ENCODE results near the gene TRPM2. TPM values are rescaled to one million over a fixed set of nuclear protein-coding genes. Genes with fewer than 3 reads are reported as not detected.

TRPM2 gene
- total and polyA plus RNA-seq, 2 of the 8 experiments (the other 6 are each of a cell fraction or from before 2014, with no cell fraction given) = 0.27 to 0.28 TPM

DNA sequence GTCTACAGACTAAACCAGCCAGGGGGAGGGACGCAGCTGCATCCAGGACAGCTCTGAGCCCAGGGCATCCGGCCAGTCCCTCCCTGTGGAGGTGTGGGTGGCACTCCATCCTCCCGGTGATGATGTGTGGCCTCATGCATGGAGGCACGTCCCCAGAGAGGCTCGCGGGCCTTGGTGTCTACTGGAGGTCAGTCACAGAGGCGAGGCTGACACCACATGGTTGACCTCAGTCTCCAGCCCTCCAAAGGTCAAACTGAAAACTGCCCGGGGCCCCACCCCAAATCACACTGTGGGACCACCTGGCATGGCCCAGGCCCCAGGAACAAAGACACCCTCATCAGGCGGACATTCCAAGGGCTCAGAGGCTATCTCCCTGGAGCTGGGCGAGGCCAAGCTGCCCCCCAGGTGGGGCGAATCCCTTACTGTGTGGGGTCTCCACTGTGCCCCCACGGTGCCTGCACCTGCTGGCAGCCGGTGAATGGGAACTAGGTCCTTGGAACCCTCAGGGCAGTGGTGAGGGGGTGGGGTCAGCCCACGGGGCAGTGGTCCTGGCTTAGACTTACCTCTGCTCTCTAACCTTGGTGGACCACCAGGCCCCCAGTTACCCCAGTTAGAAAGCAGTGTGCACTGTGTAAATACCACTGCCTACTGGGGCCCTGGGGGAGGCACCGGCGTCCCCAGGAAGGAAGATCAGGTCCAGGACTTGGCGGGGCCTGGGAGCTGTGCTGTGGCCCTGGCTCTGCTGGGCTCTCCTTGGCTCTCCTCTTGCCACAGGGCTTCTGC, 49.1 kb downstream of the TRPM2 start:
- H3K56ac ChIP-seq (replicated peaks; ENCODE audit: insufficient read length, low read depth, low read length) = no peak overlapping the region
- H3K79me1 ChIP-seq (ENCODE audit: low read depth, low read length) = no peaks in the 10 kb centered on the region
- no peak overlapping the region for H3K23ac ChIP-seq (ENCODE audit: insufficient read length)
- no peak for FAIRE-seq
- TF ChIP-seq TEAD4 (IDR thresholded peaks at IDR 0.05; ENCODE audit: low read depth, low read length) (no peak), KDM1A (IDR thresholded peaks at IDR 0.05; ENCODE audit: borderline replicate concordance, low read length) (no peak), RFX5 (IDR thresholded peaks at IDR 0.05; ENCODE audit: borderline replicate concordance, low read depth, low read length) (no peak), ZNF274 (IDR thresholded peaks at IDR 0.05; ENCODE audit: borderline replicate concordance, extremely low read depth, low read length) (no peak)
- H4K5ac ChIP-seq (ENCODE audit: insufficient read length, low read depth, low read length) = no peak overlapping the region
- no peak overlapping the region for H2BK120ac ChIP-seq (replicated peaks; ENCODE audit: low read depth, low read length)
- H3K79me2 ChIP-seq (ENCODE audit: control insufficient read depth in 1 of 2, insufficient read depth in 2 of 2, low read length in 2 of 2) = no peaks in the 10 kb centered on the region; a peak in 1 of 4 replicates
- no peaks in the 10 kb centered on the region; a peak in 1 of 8 replicates for H3K36me3 ChIP-seq (ENCODE audit: control insufficient read depth in 2 of 4, insufficient read depth in 4 of 4, low read length in 3 of 4)
- CTCF ChIA-PET (ENCODE audit: partially characterized antibody) = no interaction called here
- H2BK15ac ChIP-seq (ENCODE audit: low read length) = no peak overlapping the region
- peaks cover 0 to 2% of the 10 kb centered on the region in 2 experiments for H4K20me1 ChIP-seq (replicated peaks in 1 of 2; ENCODE audit: control insufficient read depth in 1 of 2, insufficient read depth in 2 of 2, low read length in 2 of 2)
- no peak overlapping the region for H2BK12ac ChIP-seq (ENCODE audit: low read depth, low read length)
- no peak overlapping the region for H3K14ac ChIP-seq (ENCODE audit: insufficient read length)
- no peaks in the 10 kb centered on the region for H3K23me2 ChIP-seq (ENCODE audit: low read depth, low read length)
- WGBS, 2 experiments (ENCODE audit: extremely low coverage in 1 of 2, insufficient coverage in 1 of 2, insufficient read length in 1 of 2, insufficient replicate concordance in 2 of 2, low coverage in 1 of 2, low lambda C conversion rate in 2 of 2, missing lambda C conversion rate in 1 of 2) = 84% methylated on average over 17 of the region's 17 CpGs; no CpG with 5 or more reads in 1 of the 2 experiments
- no peak overlapping the region for H3K4ac ChIP-seq (replicated peaks; ENCODE audit: insufficient read length, low read depth, low read length)
- H2BK5ac ChIP-seq (ENCODE audit: low read depth, low read length) = no peak overlapping the region
- H2AK5ac ChIP-seq (ENCODE audit: low read depth, low read length) = no peak overlapping the region
- H3K9ac ChIP-seq (replicated peaks in 1 of 4; ENCODE audit: extremely low read depth in 1 of 4, low read depth in 3 of 4, low read length in 3 of 4) = no peak overlapping the region
- no peak for DNase-seq (ENCODE audit: low read depth in 1 of 2, low spot score in 2 of 2)
- H3K4me3 ChIP-seq (ENCODE audit: extremely low read depth in 1 of 4, insufficient read depth in 2 of 4, low read depth in 3 of 4, low read length in 4 of 4) = no peak overlapping the region
- H3K4me1 ChIP-seq (replicated peaks in 1 of 4; ENCODE audit: control insufficient read depth in 3 of 4, insufficient read depth in 4 of 4, low read length in 3 of 4) = no peaks in the 10 kb centered on the region
- H4K91ac ChIP-seq (replicated peaks; ENCODE audit: insufficient read length, low read length) = no peak overlapping the region
- no peak overlapping the region for H3K27ac ChIP-seq (ENCODE audit: low read depth, low read length)
- no peak overlapping the region for H3K18ac ChIP-seq (ENCODE audit: extremely low read depth, low read length)
- H3K27me3 ChIP-seq (replicated peaks in 1 of 4; ENCODE audit: control insufficient read depth in 3 of 4, extremely low read depth in 1 of 4, insufficient read depth in 3 of 4, low read length in 3 of 4) = no peaks in the 10 kb centered on the region
- no peak overlapping the region for H2AFZ ChIP-seq (ENCODE audit: low read length)
- no peak overlapping the region for H4K8ac ChIP-seq (ENCODE audit: extremely low read depth, insufficient read depth, low read length)
- peaks cover 12 to 13% of the 10 kb centered on the region in 2 experiments for H3K9me3 ChIP-seq (ENCODE audit: insufficient read depth in 2 of 2, low read depth in 1 of 2, low read length in 1 of 2)
- no peak overlapping the region for H3K4me2 ChIP-seq (ENCODE audit: insufficient read depth in 1 of 2, low read depth in 2 of 2, low read length in 2 of 2)
- H2BK20ac ChIP-seq (ENCODE audit: low read length) = no peak overlapping the region
- POLR2A ChIA-PET (ENCODE audit: partially characterized antibody) = no interaction called here

Data from H1 (cell line).